ENCODE measurements around the gene HNF4A.

DNA sequence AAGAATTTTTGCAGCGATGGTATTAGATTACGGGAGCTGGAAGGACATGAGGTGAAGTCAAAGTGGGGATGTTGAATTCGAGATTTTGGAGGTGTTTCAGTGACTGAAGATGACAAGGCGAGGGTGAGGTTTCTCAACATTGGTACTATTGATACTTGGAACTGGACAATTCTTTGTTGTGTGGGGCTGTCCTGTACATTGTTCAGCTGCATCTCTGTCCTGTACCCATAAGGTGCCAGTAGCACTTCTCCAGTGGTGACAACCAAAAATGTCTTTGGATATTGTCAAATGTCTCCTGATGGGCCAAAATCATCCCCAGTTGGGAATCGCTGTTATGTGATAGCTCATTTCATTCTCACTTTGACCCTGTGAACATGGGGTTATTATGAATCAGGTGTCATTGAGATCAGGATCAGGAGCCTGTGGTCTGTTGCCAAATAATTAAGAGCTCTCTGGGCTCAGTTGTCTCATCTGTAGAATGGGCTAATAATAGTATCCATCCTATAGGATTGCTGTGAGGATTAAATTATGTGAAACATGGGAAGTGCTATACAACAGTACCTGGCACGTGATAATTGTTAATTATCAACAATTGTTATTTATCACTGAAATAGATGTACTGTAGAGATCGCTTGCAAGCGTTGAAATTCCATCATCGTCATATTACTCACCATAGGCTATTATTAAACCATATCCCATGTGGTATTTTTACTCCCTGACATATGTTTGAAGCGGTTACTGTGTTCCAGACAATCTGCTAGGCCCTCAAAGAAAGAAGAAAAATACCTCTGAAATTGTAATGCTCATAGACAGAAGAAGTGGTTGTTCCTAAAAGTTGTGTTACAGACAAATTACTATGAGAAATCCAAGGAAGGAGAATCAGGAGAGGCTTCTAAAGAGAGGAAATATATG lies 71.6 kb downstream of the HNF4A start:
- TF ChIP-seq, protein P1, sequence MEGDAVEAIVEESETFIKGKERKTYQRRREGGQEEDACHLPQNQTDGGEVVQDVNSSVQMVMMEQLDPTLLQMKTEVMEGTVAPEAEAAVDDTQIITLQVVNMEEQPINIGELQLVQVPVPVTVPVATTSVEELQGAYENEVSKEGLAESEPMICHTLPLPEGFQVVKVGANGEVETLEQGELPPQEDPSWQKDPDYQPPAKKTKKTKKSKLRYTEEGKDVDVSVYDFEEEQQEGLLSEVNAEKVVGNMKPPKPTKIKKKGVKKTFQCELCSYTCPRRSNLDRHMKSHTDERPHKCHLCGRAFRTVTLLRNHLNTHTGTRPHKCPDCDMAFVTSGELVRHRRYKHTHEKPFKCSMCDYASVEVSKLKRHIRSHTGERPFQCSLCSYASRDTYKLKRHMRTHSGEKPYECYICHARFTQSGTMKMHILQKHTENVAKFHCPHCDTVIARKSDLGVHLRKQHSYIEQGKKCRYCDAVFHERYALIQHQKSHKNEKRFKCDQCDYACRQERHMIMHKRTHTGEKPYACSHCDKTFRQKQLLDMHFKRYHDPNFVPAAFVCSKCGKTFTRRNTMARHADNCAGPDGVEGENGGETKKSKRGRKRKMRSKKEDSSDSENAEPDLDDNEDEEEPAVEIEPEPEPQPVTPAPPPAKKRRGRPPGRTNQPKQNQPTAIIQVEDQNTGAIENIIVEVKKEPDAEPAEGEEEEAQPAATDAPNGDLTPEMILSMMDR (IDR thresholded peaks at IDR 0.05; ENCODE audit: low read depth, low read length): no peak
- TF ChIP-seq EZH2phosphoT487 (IDR thresholded peaks at IDR 0.05; ENCODE audit: low read depth): no peak
